Cardiac muscle cell (in vitro differentiated cells and primary cell): Measurements from ENCODE around the gene LNP1. TPM values are rescaled to one million over a fixed set of nuclear protein-coding genes. Genes with fewer than 3 reads are reported as not detected.

Experiments
- DNase-seq, 2 donors: peaks; one replicate each; pipeline versions ENCODE4 v3.0.0 to v3.0.0-alpha.2; 2010 to 2017; ENCODE audit warnings: low read depth in 1 of 2, low spot score in 1 of 2
- H3K27ac ChIP-seq: fragments of 200-600 bp; sonication (generic); 2 replicates; pipeline ENCODE4 v1.5.1; 2016
- H3K27me3 ChIP-seq: fragments of 200-600 bp; sonication (generic); 2 replicates; pipeline ENCODE4 v1.6.0; 2016; ENCODE audit warnings: control low read depth
- H3K36me3 ChIP-seq: fragments of 200-600 bp; sonication (generic); 2 replicates; pipeline ENCODE4 v1.5.1; 2016; ENCODE audit warnings: control low read depth
- H3K4me1 ChIP-seq: fragments of 200-600 bp; sonication (generic); 2 replicates; pipeline ENCODE4 v1.8.1; 2017; ENCODE audit warnings: low read depth, mild to moderate bottlenecking, mixed run types
- H3K4me3 ChIP-seq: fragments of 200-600 bp; sonication (generic); 2 replicates; pipeline ENCODE4 v1.5.1; 2016; ENCODE audit warnings: mild to moderate bottlenecking
- H3K9me3 ChIP-seq: fragments of 200-600 bp; sonication (generic); 2 replicates; pipeline ENCODE4 v1.5.1; 2017; ENCODE audit warnings: low read depth, mild to moderate bottlenecking, control low read depth
- CTCF ChIP-seq: IDR thresholded peaks from 2 replicates; pipeline ENCODE4 v1.5.1; 2012; ENCODE audit warnings: low read depth, mild to moderate bottlenecking, low read length
- polyA plus RNA-seq: library from polyadenylated mRNA; unstranded; fragments of >200 nt; fragmentation: Nextera tagmentation; extraction: Ambion mirVana; gene quantifications from 2 replicates; pipeline ENCODE4 v1.2.1, GENCODE V29; 2016
- total RNA-seq: library from RNA; depleted of rRNA; stranded (reverse); fragments of >200 nt; gene quantifications from 2 replicates; pipeline ENCODE4 v1.2.3, GENCODE V29; 2016

Gene LNP1
- total and polyA plus RNA-seq, 2 experiments from 2014 or later, result 18.3 to 23.1 TPM

GRCh38 chr3:100448079-100448478 is 46.7 kb downstream of the LNP1 start:
- no peak for TF ChIP-seq CTCF
- DNase-seq, result no peak
- Histone ChIP-seq H3K36me3 (no peaks in the 10 kb centered on the region), H3K27me3 (no peaks in the 10 kb centered on the region), H3K27ac (no peak overlapping the region), H3K4me3 (no peak overlapping the region), H3K9me3 (peaks cover 2% of the 10 kb centered on the region), H3K4me1 (no peaks in the 10 kb centered on the region)

GRCh38 chr3:100449214-100449613 is 47.9 kb downstream of the LNP1 start:
- peaks cover under 1% of the 10 kb centered on the region for H3K4me1 ChIP-seq
- H3K27ac ChIP-seq, result no peak overlapping the region
- DNase-seq, result no peak
- peaks cover 2% of the 10 kb centered on the region for H3K9me3 ChIP-seq
- H3K27me3 ChIP-seq, result no peaks in the 10 kb centered on the region
- no peak for TF ChIP-seq CTCF
- no peak overlapping the region for H3K4me3 ChIP-seq
- no peaks in the 10 kb centered on the region for H3K36me3 ChIP-seq

GRCh38 chr3:100454677-100455076 is 53.3 kb downstream of the LNP1 start:
- Histone ChIP-seq H3K36me3 (no peaks in the 10 kb centered on the region), H3K27me3 (no peaks in the 10 kb centered on the region), H3K4me1 (peaks cover 5% of the 10 kb centered on the region), H3K9me3 (no peaks in the 10 kb centered on the region), H3K4me3 (no peak overlapping the region), H3K27ac (no peak overlapping the region)
- DNase-seq, result peak in 1 of 2 donors; percentile 59
- no peak for TF ChIP-seq CTCF

- no peak overlapping the region for H3K4me3 ChIP-seq
- no peaks in the 10 kb centered on the region for H3K36me3 ChIP-seq
These were observed 54.7 kb downstream of the LNP1 start for GRCh38 chr3:100455841-100456550.

GRCh38 chr3:100456745-100457144 is 55.4 kb downstream of the LNP1 start:
- Histone ChIP-seq H3K27me3 (no peaks in the 10 kb centered on the region), H3K4me3 (no peak overlapping the region), H3K4me1 (peaks cover 5% of the 10 kb centered on the region), H3K27ac (no peak overlapping the region), H3K9me3 (no peaks in the 10 kb centered on the region), H3K36me3 (no peaks in the 10 kb centered on the region)
- DNase-seq, result no peak
- no peak for TF ChIP-seq CTCF

More at GRCh38 chr3:100455841-100456550, 54.7 kb downstream of the LNP1 start:
- no peaks in the 10 kb centered on the region for H3K9me3 ChIP-seq
- TF ChIP-seq CTCF, result no peak
- no peak for DNase-seq
- peak overlapping the region; percentile 10 for H3K27ac ChIP-seq
- peaks cover 5% of the 10 kb centered on the region for H3K4me1 ChIP-seq
- H3K27me3 ChIP-seq, result no peaks in the 10 kb centered on the region
